Renal cortical epithelial cell (primary cell): ENCODE measurements around the gene CRAMP1. TPM values are rescaled to one million over a fixed set of nuclear protein-coding genes. Genes with fewer than 3 reads are reported as not detected.
A peak's percentile ranks its signal among the peaks of the same experiment; 100 is the strongest.

Experiments
- DNase-seq: peaks from one replicate; pipeline ENCODE4 v3.0.0-alpha.2; 2011; ENCODE audit warnings: low read depth
- total RNA-seq: library from RNA; depleted of rRNA; stranded (reverse); fragments of >200 nt; gene quantifications from 2 replicates; pipeline ENCODE4 v1.2.3, GENCODE V29; 2014

The CRAMP1 gene
- total RNA-seq, 1 donor from 2014 or later, result 14.2 TPM

- no peak for DNase-seq
Measured at GRCh38 chr16:1596516-1596915, 15.6 kb upstream of the CRAMP1 start.

DNA sequence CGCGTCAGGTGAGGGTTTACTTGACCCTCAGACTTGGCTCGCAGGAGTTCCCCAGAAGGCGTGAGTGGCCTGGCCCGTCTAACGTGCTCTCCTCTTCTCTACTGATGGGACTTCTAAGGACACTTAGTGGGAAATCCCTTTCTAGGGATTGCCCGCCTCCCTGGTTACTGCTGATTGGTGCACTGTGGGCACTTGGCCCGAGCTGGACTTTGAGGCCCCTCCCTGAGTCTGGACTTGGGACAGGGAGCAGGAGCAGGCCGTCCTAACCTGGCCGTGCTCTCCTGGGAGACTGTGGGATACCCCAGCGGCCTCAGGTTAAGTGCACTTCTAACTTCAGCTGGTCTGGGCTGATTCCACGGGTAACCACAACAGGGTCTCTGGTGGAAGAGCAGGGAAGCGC, 15.0 kb upstream of the CRAMP1 start:
- no peak for DNase-seq

DNA sequence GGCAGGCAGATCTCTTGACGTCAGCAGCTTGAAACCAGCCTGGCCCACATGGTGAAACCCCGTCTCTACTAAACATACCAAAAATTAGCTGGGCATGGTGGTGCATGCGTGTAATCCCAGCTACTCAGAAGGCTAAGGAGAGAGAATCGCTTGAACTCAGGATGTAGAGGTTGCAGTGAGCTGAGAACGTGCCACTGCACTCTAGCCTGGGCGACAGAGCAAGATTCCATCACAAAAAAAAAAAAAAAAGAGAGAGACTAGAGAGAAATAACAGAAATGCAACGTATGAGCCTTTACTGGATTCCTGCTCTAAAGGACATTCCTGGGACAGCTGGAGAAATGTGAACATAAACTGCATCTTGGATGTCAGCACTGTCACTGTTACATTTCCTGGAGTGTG, 11.1 kb upstream of the CRAMP1 start:
- DNase-seq, result no peak

DNA sequence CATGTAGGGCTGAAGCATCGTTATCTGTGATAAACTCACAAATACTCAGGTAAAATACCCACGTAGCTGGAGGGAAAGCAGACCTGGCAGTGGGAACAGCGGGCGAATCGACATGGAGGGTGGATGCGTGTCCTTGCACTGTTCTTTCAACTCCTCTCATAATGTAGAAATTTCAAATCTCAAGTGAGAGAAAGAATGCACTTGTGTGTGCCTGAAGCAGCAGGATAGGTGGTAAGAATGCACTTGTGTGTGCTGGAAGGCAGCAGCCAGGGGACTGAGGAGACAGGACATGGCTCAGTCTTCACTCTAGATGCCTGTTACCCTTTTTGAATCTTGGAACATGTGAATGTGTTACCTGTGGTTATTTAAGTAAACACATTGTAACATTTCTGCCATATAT, 10.7 kb upstream of the CRAMP1 start:
- DNase-seq, result no peak

- DNase-seq, result no peak
Measured at GRCh38 chr16:1602285-1602684, 9.9 kb upstream of the CRAMP1 start.

- no peak for DNase-seq
Measured at GRCh38 chr16:1606774-1607173, 5.4 kb upstream of the CRAMP1 start.

DNA sequence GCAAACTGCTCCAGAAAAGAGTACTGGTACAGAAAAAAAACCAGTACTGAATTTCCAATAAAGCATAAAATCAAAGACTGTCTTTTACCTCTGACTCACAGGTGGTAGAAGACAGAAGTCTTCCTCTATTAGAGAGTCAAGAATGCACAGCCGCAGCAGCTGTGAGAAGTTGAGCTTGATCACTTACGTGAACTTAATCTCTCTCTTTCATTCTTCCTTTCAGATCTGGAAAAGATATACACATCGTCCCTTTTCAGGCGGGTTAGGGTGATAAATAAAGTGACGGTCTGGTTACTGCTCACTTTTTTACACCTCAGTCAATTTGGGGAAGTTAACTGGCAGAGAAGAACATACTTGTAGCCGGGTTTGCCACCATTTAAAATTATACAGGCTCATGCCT, 4.2 kb upstream of the CRAMP1 start:
- DNase-seq, result no peak

GRCh38 chr16:1610071-1610898, 1.9 kb upstream of the CRAMP1 start:
- DNase-seq, result peak; percentile 53

DNA sequence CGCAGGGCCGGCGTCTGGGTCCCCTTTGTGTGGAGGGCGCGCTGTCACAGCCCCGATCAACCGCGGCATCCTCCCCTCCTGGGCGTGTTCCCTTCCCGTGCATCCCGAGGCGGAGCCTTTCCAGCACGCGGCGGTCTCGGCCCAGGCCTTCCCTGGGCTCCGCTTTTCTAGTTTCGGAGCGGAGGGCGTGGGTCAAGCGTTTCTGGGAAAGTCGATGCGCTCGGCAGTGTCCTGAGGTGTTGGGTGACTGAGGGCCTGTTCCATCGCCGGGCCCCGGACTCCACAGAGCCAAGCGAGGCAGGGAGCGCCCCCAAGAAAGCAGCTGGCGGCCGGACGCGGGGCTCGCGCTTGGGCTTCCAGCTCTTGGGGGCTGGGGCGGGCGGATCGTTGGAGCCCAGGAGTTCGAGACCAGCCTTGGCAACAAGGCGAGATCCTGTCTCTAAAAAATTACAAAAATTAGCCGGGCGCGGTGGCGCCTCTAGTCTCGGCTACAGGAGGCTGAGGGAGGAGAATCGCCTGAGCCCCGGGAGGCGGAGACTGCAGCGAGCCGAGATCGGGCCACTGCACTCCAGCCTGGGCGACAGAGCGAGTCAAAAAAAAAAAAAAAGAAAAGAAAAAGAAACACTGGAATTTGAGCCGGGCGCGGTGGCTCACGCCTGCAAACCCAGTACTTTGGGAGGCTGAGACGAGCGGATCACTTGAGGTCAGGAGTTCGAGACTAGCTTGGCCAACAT, 1.1 kb upstream of the CRAMP1 start:
- DNase-seq, result no peak

- no peak for DNase-seq
Measured at GRCh38 chr16:1613211-1613622, 1.1 kb downstream of the CRAMP1 start.

- no peak for DNase-seq
Measured at GRCh38 chr16:1613728-1614455, 1.7 kb downstream of the CRAMP1 start.

GRCh38 chr16:1614456-1615102, 2.4 kb downstream of the CRAMP1 start:
- no peak for DNase-seq

- DNase-seq, result no peak
Measured at GRCh38 chr16:1615761-1616160, 3.6 kb downstream of the CRAMP1 start.

DNA sequence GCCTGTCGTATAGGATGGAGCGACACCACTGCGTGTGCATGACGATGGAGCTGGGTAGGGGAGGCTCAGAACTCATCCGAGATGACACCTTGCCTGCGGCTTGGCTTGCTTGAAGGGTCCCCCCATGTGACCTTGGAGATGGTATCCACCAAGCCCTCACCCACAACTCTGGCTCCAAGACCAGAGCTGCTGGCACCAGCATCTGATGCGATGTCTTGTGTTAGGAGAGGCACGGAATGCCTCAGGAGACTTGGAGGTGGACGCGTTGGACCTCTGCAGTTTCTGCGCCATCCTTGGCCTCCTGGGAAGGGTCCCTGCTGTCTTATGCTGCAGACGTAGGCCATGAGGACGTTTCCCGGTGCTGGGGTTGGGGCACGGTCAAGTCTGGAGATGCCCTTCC, 7.8 kb downstream of the CRAMP1 start:
- no peak for DNase-seq

- no peak for DNase-seq
Measured at GRCh38 chr16:1620391-1620790, 8.2 kb downstream of the CRAMP1 start.

DNA sequence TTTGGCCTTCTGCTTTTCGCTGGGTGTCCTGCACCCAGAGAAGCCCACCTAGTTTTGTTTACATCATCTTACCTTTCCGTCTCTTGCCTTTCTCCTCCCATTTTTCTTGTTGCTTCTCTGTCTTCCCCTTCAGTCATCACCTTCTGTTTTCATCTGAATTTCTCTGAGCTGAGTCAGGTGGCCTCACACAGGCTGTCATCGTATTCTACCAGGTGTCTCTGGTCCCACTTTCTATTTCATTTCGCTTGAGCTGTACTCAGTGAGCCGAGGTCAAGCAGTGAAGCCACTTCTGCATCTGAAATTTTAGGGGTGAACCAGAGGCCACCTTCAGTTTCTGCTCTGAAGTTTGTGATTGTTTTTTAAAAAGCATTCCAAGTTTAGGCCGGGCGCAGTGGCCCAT, 9.7 kb downstream of the CRAMP1 start:
- DNase-seq, result no peak

- no peak for DNase-seq
Measured at GRCh38 chr16:1626327-1626726, 14.2 kb downstream of the CRAMP1 start.

- DNase-seq, result no peak
Measured at GRCh38 chr16:1626776-1627175, 14.6 kb downstream of the CRAMP1 start.

DNA sequence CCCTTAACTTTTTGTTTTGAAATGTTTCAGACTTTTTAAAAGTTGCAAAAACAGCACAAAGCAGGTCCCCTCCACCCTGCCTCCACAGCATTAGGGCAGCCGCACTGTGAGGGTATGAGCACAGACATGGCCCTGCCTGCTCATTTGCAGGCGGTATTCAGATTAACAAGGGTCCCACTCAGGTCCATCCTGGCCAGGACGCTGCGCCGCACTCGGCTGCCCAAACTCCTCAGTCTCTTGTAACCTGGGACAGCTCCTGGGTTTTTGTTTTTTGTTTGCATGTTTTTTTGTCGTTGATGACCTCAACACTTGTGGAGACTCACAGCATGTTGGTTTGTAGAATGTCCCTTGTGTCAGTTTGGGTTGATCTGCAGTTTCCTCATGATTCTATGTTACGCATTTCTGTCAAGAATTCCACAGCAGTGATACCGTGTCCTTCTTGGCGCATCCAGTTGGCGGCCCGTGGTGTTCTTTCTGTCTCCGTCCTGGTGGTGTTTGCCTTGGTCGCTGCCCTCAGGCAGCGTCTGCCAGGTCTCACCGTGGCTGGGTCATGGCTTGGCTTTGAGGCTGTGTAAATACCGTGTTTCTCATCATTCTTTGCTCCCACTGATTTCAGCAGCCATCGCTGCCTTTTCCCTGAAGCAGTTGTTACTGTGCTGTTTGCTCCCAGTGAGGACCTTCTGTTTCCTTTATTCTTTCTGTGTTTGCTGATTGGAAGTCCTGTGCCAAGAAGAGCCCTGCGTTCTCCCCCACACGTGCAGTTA, 18.5 kb downstream of the CRAMP1 start:
- DNase-seq, result no peak

DNA sequence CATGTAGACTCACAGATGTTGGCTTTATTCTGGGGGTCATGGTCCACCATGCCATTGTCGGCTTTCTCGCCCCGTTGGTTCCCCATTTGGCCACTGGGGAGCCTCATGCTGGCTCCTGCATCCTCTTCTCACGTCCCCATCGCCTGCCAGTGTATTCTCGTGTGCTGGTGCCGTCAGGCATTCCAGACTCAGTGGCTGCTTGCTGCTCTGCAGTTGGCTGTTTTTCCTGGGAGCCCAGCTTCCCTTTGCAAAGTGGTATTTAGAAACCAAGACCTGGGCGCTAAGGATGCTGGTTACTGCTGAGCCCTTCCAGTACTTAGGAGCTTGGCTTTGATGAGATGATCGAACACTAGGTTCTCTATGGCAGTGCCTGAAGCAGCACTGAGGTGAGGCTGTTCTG, 19.1 kb downstream of the CRAMP1 start:
- no peak for DNase-seq

DNA sequence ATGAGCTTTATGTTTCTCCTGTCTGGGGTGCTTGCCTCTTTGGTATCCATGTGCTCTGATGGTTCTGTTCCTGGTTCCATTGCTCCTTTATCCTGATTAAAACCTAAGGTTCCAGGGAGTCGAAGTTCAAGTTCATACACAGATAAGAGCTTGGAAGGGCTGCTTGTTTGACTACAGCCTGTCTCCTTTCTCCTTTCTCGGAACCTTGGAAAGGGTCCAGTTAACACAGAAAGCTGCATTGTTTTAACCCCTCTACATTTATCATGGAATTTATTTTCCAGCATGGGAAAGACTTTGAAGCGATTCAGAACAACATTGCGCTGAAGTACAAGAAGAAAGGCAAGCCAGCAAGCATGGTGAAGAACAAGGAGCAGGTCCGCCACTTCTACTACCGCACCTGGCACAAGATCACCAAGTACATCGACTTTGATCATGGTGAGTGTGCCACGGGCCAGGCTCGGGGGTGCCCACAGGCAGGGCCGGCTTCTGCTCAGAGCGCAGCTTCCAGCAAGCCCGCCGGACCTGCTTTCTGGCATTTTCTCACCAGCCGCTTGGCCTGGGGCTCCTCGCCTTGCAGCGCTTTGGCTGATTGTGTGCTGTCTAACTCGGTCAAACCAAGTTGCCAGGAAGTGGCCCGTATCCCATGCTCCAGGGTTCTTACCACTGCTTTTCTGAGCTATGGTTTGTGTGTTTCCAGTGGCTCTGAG, 19.9 kb downstream of the CRAMP1 start:
- no peak for DNase-seq
